CD14-positive monocyte (primary cell): Measurements from ENCODE around the gene AANAT. TPM values are rescaled to one million over a fixed set of nuclear protein-coding genes. Genes with fewer than 3 reads are reported as not detected.
A peak's percentile ranks its signal among the peaks of the same experiment; 100 is the strongest.

Source experiments
- DNase-seq, 3 donors: peaks; one replicate each; pipeline ENCODE4 v3.0.0-alpha.2; 2011 to 2022
- H2AFZ ChIP-seq: 2 replicates; pipeline ENCODE4 v1.6.0; 2012; ENCODE audit warnings: mild to moderate bottlenecking, low read depth, low read length, inconsistent platforms; ENCODE audit not compliant: insufficient read depth, poor library complexity, severe bottlenecking
- H3K27ac ChIP-seq, 2 donors: 1 replicate in 1 of 2; 2 replicates in 1 of 2; pipeline ENCODE4 v1.5.1; 2012 to 2013; ENCODE audit warnings: low read length in 2 of 2, control low read depth in 1 of 2, inconsistent platforms in 1 of 2, low read depth in 1 of 2, mild to moderate bottlenecking in 1 of 2
- H3K27me3 ChIP-seq, 2 donors: one replicate each; pipeline versions ENCODE4 v1.6.0 to v1.6.1; 2011 to 2013; ENCODE audit warnings: low read length in 2 of 2; ENCODE audit not compliant: control insufficient read depth in 2 of 2, insufficient read depth in 2 of 2
- H3K36me3 ChIP-seq, 2 donors: replicated peaks in 1 of 2; 1 replicate in 1 of 2; 2 replicates in 1 of 2; pipeline versions ENCODE4 v1.5.1 to v1.6.1; 2012 to 2013; ENCODE audit warnings: low read length in 2 of 2, control low read depth in 1 of 2, inconsistent platforms in 1 of 2, mild to moderate bottlenecking in 1 of 2; ENCODE audit not compliant: insufficient read depth in 2 of 2, control insufficient read depth in 1 of 2
- H3K4me1 ChIP-seq, 2 donors: 1 replicate in 1 of 2; 2 replicates in 1 of 2; pipeline versions ENCODE4 v1.5.1 to v1.6.1; 2012 to 2013; ENCODE audit warnings: low read length in 2 of 2, control low read depth in 1 of 2, inconsistent platforms in 1 of 2, mild to moderate bottlenecking in 1 of 2, moderate library complexity in 1 of 2; ENCODE audit not compliant: insufficient read depth in 2 of 2, control insufficient read depth in 1 of 2
- H3K4me2 ChIP-seq: replicated peaks from 2 replicates; pipeline ENCODE3; 2012; ENCODE audit warnings: low read length, moderate library complexity, mild to moderate bottlenecking; ENCODE audit not compliant: poor library complexity, severe bottlenecking; ENCODE audit errors: extremely low read depth
- H3K4me3 ChIP-seq, 3 experiments: fragments of 200-600 bp in 1 of 3; sonication (generic) in 1 of 3; replicated peaks in 1 of 3; 1 replicate in 2 of 3; 2 replicates in 1 of 3; pipeline ENCODE4 v1.5.1; 2011 to 2013; ENCODE audit warnings: low read length in 3 of 3, mild to moderate bottlenecking in 3 of 3, control low read depth in 2 of 3, low read depth in 2 of 3, inconsistent platforms in 1 of 3, moderate library complexity in 1 of 3
- H3K79me2 ChIP-seq: 2 replicates; pipeline ENCODE4 v1.6.0; 2012; ENCODE audit warnings: mild to moderate bottlenecking, control low read depth, inconsistent platforms, low read length, moderate library complexity; ENCODE audit not compliant: insufficient read depth
- H3K9ac ChIP-seq: 2 replicates; pipeline ENCODE4 v1.6.0; 2017; ENCODE audit warnings: low read length, mild to moderate bottlenecking; ENCODE audit not compliant: insufficient read depth, poor library complexity, severe bottlenecking
- H3K9me3 ChIP-seq, 2 donors: replicated peaks in 1 of 2; 1 replicate in 1 of 2; 2 replicates in 1 of 2; pipeline versions ENCODE4 v1.5.1 to v1.6.1; 2012 to 2013; ENCODE audit warnings: low read length in 2 of 2, control low read depth in 1 of 2; ENCODE audit not compliant: control insufficient read depth in 1 of 2, insufficient read depth in 1 of 2
- H4K20me1 ChIP-seq: 2 replicates; pipeline ENCODE4 v1.6.0; 2012; ENCODE audit warnings: mild to moderate bottlenecking, low read length, control low read depth, moderate library complexity; ENCODE audit not compliant: insufficient read depth
- H3K27ac Mint-ChIP-seq, 7 donors: one replicate each; pipeline ENCODE4 v1.8.0; 2020; ENCODE audit warnings: mild to moderate bottlenecking in 7 of 7, mixed read lengths in 7 of 7, moderate library complexity in 6 of 7, inconsistent platforms in 2 of 7
- H3K27me3 Mint-ChIP-seq, 3 donors: one replicate each; pipeline ENCODE4 v1.8.0; 2021 to 2022; ENCODE audit warnings: low read depth in 3 of 3, mild to moderate bottlenecking in 3 of 3, mixed read lengths in 3 of 3, moderate library complexity in 3 of 3, inconsistent platforms in 1 of 3
- H3K36me3 Mint-ChIP-seq, 2 donors: one replicate each; pipeline ENCODE4 v1.8.0; 2020; ENCODE audit warnings: mixed read lengths in 2 of 2, inconsistent platforms in 1 of 2, mild to moderate bottlenecking in 1 of 2
- H3K4me1 Mint-ChIP-seq: one replicate; pipeline ENCODE4 v1.8.0; 2020; ENCODE audit warnings: mild to moderate bottlenecking, mixed read lengths
- H3K4me3 Mint-ChIP-seq, 2 donors: one replicate each; pipeline ENCODE4 v1.8.0; 2020; ENCODE audit warnings: mild to moderate bottlenecking in 2 of 2, mixed read lengths in 2 of 2, moderate library complexity in 1 of 2
- H3K9me3 Mint-ChIP-seq, 7 donors: one replicate each; pipeline ENCODE4 v1.8.0; 2020 to 2022; ENCODE audit warnings: mixed read lengths in 7 of 7, mild to moderate bottlenecking in 6 of 7, moderate library complexity in 6 of 7, inconsistent platforms in 2 of 7
- WGBS: methylation state at CpG from one replicate; pipeline ENCODE4 v1.1.5; 2013; ENCODE audit warnings: missing lambda C conversion rate; ENCODE audit not compliant: insufficient coverage; 5-methylcytosine and 5-hydroxymethylcytosine counted together
- intact Hi-C, 2 donors: fragments of 100-400 bp; cut with micrococcal nuclease; formaldehyde crosslinking; loops; one replicate each; pipeline versions ENCODE4 v1.15.0 to v1.15.1; 2023
- polyA plus RNA-seq, 3 donors: library from polyadenylated mRNA; depleted of rRNA in 1 of 3; unstranded in 2 of 3; stranded (reverse) in 1 of 3; fragments of 300-500 nt in 2 of 3; fragments of >200 nt in 1 of 3; fragmentation: Illumina TruSeq in 2 of 3; gene quantifications; 1 replicate in 2 of 3; 2 replicates in 1 of 3; pipeline ENCODE4 v1.2.3, GENCODE V29; 2012 to 2021
- TF ChIP-seq, protein P1 (sequence below): fragments of 200-600 bp; IDR thresholded peaks from one replicate; pipeline ENCODE4 v1.8.0; 2022; ENCODE audit warnings: antibody characterized with exemption, mild to moderate bottlenecking

Gene AANAT
- polyA plus RNA-seq, 3 donors = not detected

DNA sequence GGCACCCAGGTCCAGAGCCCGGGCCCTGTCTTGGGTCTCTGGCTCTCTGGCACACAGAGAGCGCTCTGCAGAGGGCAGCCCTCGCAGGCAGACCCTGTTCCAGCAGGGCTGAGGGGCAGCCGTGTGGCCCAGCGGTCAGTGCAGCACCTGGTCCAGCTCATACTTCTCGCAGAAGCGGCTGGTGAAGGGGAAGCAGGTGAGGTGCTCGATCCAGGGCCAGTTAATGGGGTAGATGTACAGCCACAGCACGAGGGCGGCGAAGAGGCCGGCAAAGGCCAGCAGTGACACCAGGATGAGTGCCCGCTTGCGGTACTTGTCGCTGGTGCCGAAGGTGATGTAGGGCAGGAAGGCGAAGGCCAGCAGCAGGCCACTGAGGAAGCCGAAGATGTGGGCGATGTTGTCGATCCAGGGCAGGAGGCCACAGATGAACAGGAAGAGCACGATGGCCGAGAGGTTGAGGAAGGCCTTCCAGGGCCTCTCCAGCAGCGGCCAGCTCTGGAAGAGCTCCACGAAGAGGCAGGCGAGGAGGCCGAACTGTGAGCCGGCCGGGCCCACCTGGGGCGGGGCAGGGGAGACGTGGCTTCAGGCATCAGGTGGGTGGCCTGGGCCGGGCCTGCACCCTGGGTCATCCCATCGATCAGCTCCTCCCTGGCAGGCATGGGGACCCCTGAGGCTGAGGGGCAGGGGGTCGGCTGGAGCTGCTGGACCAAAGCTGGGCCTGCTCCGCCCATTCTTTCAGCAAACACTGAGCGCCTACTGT lies 4.3 kb downstream of the AANAT start:
- 95% methylated on average over 35 of the region's 35 CpGs for WGBS
- H3K36me3 Mint-ChIP-seq = peaks cover 61 to 82% of the 10 kb centered on the region in 2 donors
- H3K27ac Mint-ChIP-seq = peak overlapping the region in 2 of 7 donors; percentile 15 to 20

DNA sequence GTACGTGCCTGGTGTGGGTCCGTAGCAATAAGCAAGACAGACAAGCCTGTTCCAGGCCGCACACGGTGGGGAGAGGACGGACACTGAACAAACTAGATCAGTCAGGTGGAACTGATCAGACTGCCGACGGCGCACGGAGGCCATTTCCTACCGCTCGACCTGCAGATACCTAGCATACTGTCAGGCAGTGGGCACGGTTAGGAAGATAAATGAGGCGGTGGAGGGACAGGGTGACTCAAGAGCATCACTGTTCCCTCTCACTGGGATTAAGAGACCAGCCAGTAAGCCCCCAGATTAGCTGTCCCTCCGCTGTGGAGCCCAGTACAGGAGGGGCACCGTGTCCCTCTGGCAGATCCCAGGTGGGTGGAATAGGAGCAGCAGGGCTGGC lies 4.8 kb downstream of the AANAT start:
- intact Hi-C loops = no loop called here
- Histone ChIP-seq H3K4me1 (no peaks in the 10 kb centered on the region), H3K36me3 (peaks cover 82 to 88% of the 10 kb centered on the region in 2 donors), H3K9ac (no peak overlapping the region), H3K27ac (peak overlapping the region in 1 of 2 donors; percentile 14), H3K4me2 (no peak overlapping the region), H3K4me3 (no peak overlapping the region), H2AFZ (no peak overlapping the region), H3K79me2 (no peaks in the 10 kb centered on the region), H4K20me1 (peaks cover 13% of the 10 kb centered on the region), H3K9me3 (no peaks in the 10 kb centered on the region), H3K27me3 (no peaks in the 10 kb centered on the region)
- H3K4me3 Mint-ChIP-seq = no peak overlapping the region
- WGBS = 98% methylated on average over 14 of the region's 15 CpGs
- DNase-seq = no peak
- no peak overlapping the region for H3K27ac Mint-ChIP-seq
- TF ChIP-seq, protein P1, sequence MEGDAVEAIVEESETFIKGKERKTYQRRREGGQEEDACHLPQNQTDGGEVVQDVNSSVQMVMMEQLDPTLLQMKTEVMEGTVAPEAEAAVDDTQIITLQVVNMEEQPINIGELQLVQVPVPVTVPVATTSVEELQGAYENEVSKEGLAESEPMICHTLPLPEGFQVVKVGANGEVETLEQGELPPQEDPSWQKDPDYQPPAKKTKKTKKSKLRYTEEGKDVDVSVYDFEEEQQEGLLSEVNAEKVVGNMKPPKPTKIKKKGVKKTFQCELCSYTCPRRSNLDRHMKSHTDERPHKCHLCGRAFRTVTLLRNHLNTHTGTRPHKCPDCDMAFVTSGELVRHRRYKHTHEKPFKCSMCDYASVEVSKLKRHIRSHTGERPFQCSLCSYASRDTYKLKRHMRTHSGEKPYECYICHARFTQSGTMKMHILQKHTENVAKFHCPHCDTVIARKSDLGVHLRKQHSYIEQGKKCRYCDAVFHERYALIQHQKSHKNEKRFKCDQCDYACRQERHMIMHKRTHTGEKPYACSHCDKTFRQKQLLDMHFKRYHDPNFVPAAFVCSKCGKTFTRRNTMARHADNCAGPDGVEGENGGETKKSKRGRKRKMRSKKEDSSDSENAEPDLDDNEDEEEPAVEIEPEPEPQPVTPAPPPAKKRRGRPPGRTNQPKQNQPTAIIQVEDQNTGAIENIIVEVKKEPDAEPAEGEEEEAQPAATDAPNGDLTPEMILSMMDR = no peak
- peaks cover 66 to 88% of the 10 kb centered on the region in 2 donors for H3K36me3 Mint-ChIP-seq
- no peaks in the 10 kb centered on the region for H3K9me3 Mint-ChIP-seq
- peaks cover 2% of the 10 kb centered on the region for H3K4me1 Mint-ChIP-seq
- H3K27me3 Mint-ChIP-seq = peaks cover 0 to 2% (median 0%) of the 10 kb centered on the region in 3 donors

More for the DNA sequence above, 4.3 kb downstream of the AANAT start:
- H3K4me1 Mint-ChIP-seq = peaks cover 2% of the 10 kb centered on the region
- intact Hi-C loops = no loop called here
- H4K20me1 ChIP-seq = peaks cover 13% of the 10 kb centered on the region
- no peaks in the 10 kb centered on the region for H3K9me3 Mint-ChIP-seq
- TF ChIP-seq, protein P1 = no peak
- no peak overlapping the region for H3K4me3 Mint-ChIP-seq
- H2AFZ ChIP-seq = no peak overlapping the region
- peaks cover 0 to 2% (median 0%) of the 10 kb centered on the region in 3 donors for H3K27me3 Mint-ChIP-seq
- no peaks in the 10 kb centered on the region for H3K4me1 ChIP-seq
- H3K79me2 ChIP-seq = no peaks in the 10 kb centered on the region
- no peak overlapping the region for H3K27ac ChIP-seq
- no peak overlapping the region for H3K9ac ChIP-seq
- DNase-seq = no peak
- no peak overlapping the region for H3K4me3 ChIP-seq
- H3K27me3 ChIP-seq = no peaks in the 10 kb centered on the region
- H3K4me2 ChIP-seq = no peak overlapping the region
- H3K36me3 ChIP-seq = peaks cover 77 to 82% of the 10 kb centered on the region in 2 donors
- no peaks in the 10 kb centered on the region for H3K9me3 ChIP-seq
